WTC11 (cell line): ENCODE measurements around the gene TNS3. TPM values are rescaled to one million over a fixed set of nuclear protein-coding genes. Genes with fewer than 3 reads are reported as not detected.

Source experiments
- ATAC-seq: fragments of 200-7000 bp; cut with Tn5 transposase; 2 replicates; pipeline ENCODE4 v1.10.0; 2021; ENCODE audit warnings: mild to moderate bottlenecking, moderate library complexity
- CTCF ChIA-PET: fragments of 300-600 bp; sonication (Branson Sonifier 250); formaldehyde crosslinking; loops from one replicate; lab custom pipeline; 2021; ENCODE audit warnings: antibody characterized with exemption; lab: Charles Lee
- POLR2A ChIA-PET: fragments of 350-600 bp; sonication (Branson Sonifier 250); formaldehyde crosslinking; loops from one replicate; lab custom pipeline; 2021; ENCODE audit warnings: antibody characterized with exemption; lab: Charles Lee
- DNase-seq: peaks from one replicate; pipeline ENCODE4 v3.0.0; 2021; ENCODE audit warnings: low spot score
- H3K27ac Mint-ChIP-seq: 2 replicates; pipeline ENCODE4 v1.8.0; 2021; ENCODE audit warnings: mixed read lengths
- H3K27me3 Mint-ChIP-seq: 2 replicates; pipeline ENCODE4 v1.8.0; 2021; ENCODE audit warnings: low read depth, mild to moderate bottlenecking, moderate library complexity, mixed read lengths
- H3K36me3 Mint-ChIP-seq: 2 replicates; pipeline ENCODE4 v1.8.0; 2021; ENCODE audit warnings: mixed read lengths
- H3K4me1 Mint-ChIP-seq: 2 replicates; pipeline ENCODE4 v1.8.0; 2022; ENCODE audit warnings: mixed read lengths
- H3K4me3 Mint-ChIP-seq: 2 replicates; pipeline ENCODE4 v1.8.0; 2021; ENCODE audit warnings: mild to moderate bottlenecking, moderate library complexity, mixed read lengths
- H3K9me3 Mint-ChIP-seq: 2 replicates; pipeline ENCODE4 v1.8.0; 2021; ENCODE audit warnings: mixed read lengths
- ATF2 ChIP-seq: sonication (generic); formaldehyde crosslinking; IDR thresholded peaks from 2 replicates; pipeline ENCODE4 v1.8.1; 2022; ENCODE audit warnings: low read depth, missing genetic modification reagents, borderline replicate concordance
- CDX4 ChIP-seq: fragments of 250-450 bp; sonication (Bioruptor Pico); IDR thresholded peaks from 2 replicates; pipeline ENCODE4 v1.9.0; 2021; ENCODE audit warnings: moderate library complexity, mild to moderate bottlenecking, inconsistent platforms, borderline replicate concordance
- CREB1 ChIP-seq: sonication (generic); formaldehyde crosslinking; IDR thresholded peaks from 2 replicates; pipeline ENCODE4 v1.8.0; 2023; ENCODE audit warnings: mild to moderate bottlenecking, missing genetic modification reagents
- EMX1 ChIP-seq: fragments of 250-450 bp; sonication (Bioruptor Pico); IDR thresholded peaks from 2 replicates; pipeline ENCODE4 v1.8.0; 2021; ENCODE audit warnings: mild to moderate bottlenecking
- FOXK1 ChIP-seq: sonication (generic); formaldehyde crosslinking; IDR thresholded peaks from 2 replicates; pipeline ENCODE4 v1.8.0; 2022; ENCODE audit warnings: mild to moderate bottlenecking, moderate library complexity, missing genetic modification reagents
- KAT7 ChIP-seq: sonication (generic); formaldehyde crosslinking; IDR thresholded peaks from 2 replicates; pipeline ENCODE4 v1.8.1; 2023; ENCODE audit warnings: missing genetic modification reagents, mild to moderate bottlenecking, borderline replicate concordance
- MAX ChIP-seq: sonication (generic); formaldehyde crosslinking; IDR thresholded peaks from 2 replicates; pipeline ENCODE4 v1.8.0; 2022; ENCODE audit warnings: mild to moderate bottlenecking, missing genetic modification reagents
- MXD4 ChIP-seq: fragments of 250-450 bp; sonication (Bioruptor Pico); IDR thresholded peaks from 2 replicates; pipeline ENCODE4 v1.8.0; 2021; ENCODE audit warnings: mild to moderate bottlenecking, moderate library complexity, borderline replicate concordance
- MYBL2 ChIP-seq: sonication (generic); formaldehyde crosslinking; IDR thresholded peaks from 2 replicates; pipeline ENCODE4 v1.8.1; 2023; ENCODE audit warnings: mild to moderate bottlenecking, moderate library complexity, missing genetic modification reagents
- NFYB ChIP-seq: sonication (generic); formaldehyde crosslinking; conservative IDR thresholded peaks from 2 replicates; pipeline ENCODE4 v1.8.0; 2022; ENCODE audit warnings: low read depth, missing genetic modification reagents
- PREB ChIP-seq: sonication (generic); formaldehyde crosslinking; IDR thresholded peaks from 2 replicates; pipeline ENCODE4 v1.8.1; 2022; ENCODE audit warnings: mild to moderate bottlenecking, missing genetic modification reagents, moderate library complexity, borderline replicate concordance
- RELA ChIP-seq: sonication (generic); formaldehyde crosslinking; IDR thresholded peaks from 2 replicates; pipeline ENCODE4 v1.8.1; 2022; ENCODE audit warnings: missing genetic modification reagents, mild to moderate bottlenecking, borderline replicate concordance
- SOX15 ChIP-seq: fragments of 250-450 bp; sonication (Bioruptor Pico); IDR thresholded peaks from 2 replicates; pipeline ENCODE4 v1.9.0; 2021; ENCODE audit warnings: mild to moderate bottlenecking
- STAT6 ChIP-seq: sonication (generic); formaldehyde crosslinking; conservative IDR thresholded peaks from 2 replicates; pipeline ENCODE4 v1.8.1; 2023; ENCODE audit warnings: mild to moderate bottlenecking, low read depth, missing genetic modification reagents, moderate library complexity
- TEAD4 ChIP-seq: sonication (generic); formaldehyde crosslinking; IDR thresholded peaks from 2 replicates; pipeline ENCODE4 v1.8.0; 2022; ENCODE audit warnings: mild to moderate bottlenecking, missing genetic modification reagents
- ZNF423 ChIP-seq: fragments of 250-450 bp; sonication (Bioruptor Pico); IDR thresholded peaks from 2 replicates; pipeline ENCODE4 v2.1.2; 2022; ENCODE audit warnings: mild to moderate bottlenecking, moderate library complexity
- ZNF512 ChIP-seq: sonication (generic); formaldehyde crosslinking; IDR thresholded peaks from 2 replicates; pipeline ENCODE4 v1.8.1; 2022; ENCODE audit warnings: missing genetic modification reagents, borderline replicate concordance
- total RNA-seq: library from RNA; stranded (reverse); gene quantifications from 3 replicates; pipeline ENCODE4 v1.2.3, GENCODE V29; 2021

Gene TNS3
- total RNA-seq, 1 experiment from 2014 or later = 37.7 TPM

- no peak for TF ChIP-seq MAX
- TF ChIP-seq PREB = no peak
Observed at GRCh38 chr7:47255441-47255840, 326.5 kb downstream of the TNS3 start (continued).

- peaks cover 8% of the 10 kb centered on the region for H3K4me1 Mint-ChIP-seq
- ChIA-PET CTCF (interaction anchor here (0.5 to 3.8 kb wide), 2 partner anchors 11 to 489 kb away, joined by 4 to 24 read pairs; no protein-coding TSS in a partner anchor), POLR2A (no interaction called here)
- H3K4me3 Mint-ChIP-seq = peak overlapping the region; percentile 59
- TF ChIP-seq FOXK1 (CRISPR knock-in tag) = no peak
- TF ChIP-seq MXD4 (CRISPR knock-in tag) = no peak
- TF ChIP-seq ZNF512 (CRISPR knock-in tag) = no peak
- no peak for TF ChIP-seq ZNF423 (CRISPR knock-in tag)
- no peak for TF ChIP-seq MYBL2
- TF ChIP-seq CREB1 (CRISPR knock-in tag) = no peak
- TF ChIP-seq RELA (CRISPR knock-in tag) = no peak
- no peak for TF ChIP-seq ATF2
- no peak for TF ChIP-seq KAT7
- no peak for TF ChIP-seq CDX4
- TF ChIP-seq EMX1 (CRISPR knock-in tag) = no peak
- no peak for TF ChIP-seq STAT6
- TF ChIP-seq NFYB = no peak
- no peak for TF ChIP-seq TEAD4 (CRISPR knock-in tag)
- TF ChIP-seq SOX15 (CRISPR knock-in tag) = no peak
- DNase-seq (no peak), ATAC-seq (no peak)
- H3K27me3 Mint-ChIP-seq = peaks cover 29% of the 10 kb centered on the region
- H3K9me3 Mint-ChIP-seq = peaks cover 9% of the 10 kb centered on the region
- H3K36me3 Mint-ChIP-seq = peaks cover 6% of the 10 kb centered on the region; the same call in 1 of the 2 replicates
- H3K27ac Mint-ChIP-seq = no peak overlapping the region
Observed at GRCh38 chr7:47255007-47255406, 326.9 kb downstream of the TNS3 start.
